ENCODE results near the gene DENND5A.
"Not testable (repeated sequence)": the region's sequence is repeated elsewhere in the genome, so short reads cannot be mapped to it uniquely, and the experiment has no call there.

DENND5A gene

DNA sequence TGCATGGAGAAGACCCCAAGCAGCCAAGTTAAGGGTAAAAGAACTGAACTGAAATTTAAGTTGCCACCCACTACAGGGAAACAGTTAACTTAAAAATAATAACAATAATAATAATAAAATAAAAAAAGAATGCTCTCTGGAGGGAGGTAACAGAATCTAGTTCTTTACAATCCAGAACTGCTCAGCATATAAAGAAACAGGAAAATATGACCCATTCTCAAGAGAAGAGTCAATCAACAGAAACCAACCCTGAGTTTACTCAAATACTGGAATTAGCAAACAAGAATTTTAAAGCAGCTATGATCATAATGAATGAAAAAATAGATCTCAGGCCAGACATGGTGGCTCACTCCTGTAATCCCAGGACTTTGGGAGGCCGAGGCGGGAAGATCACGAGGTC is 53.8 kb downstream of the DENND5A start:
- no peak for DNase-seq (ENCODE audit: low spot score)

- no peak for DNase-seq (ENCODE audit: low spot score)
Measured at GRCh38 chr11:9210922-9211320, 54.2 kb downstream of the DENND5A start.

- DNase-seq (ENCODE audit: low spot score): no peak
Measured at GRCh38 chr11:9210224-9210921, 54.8 kb downstream of the DENND5A start.

DNA sequence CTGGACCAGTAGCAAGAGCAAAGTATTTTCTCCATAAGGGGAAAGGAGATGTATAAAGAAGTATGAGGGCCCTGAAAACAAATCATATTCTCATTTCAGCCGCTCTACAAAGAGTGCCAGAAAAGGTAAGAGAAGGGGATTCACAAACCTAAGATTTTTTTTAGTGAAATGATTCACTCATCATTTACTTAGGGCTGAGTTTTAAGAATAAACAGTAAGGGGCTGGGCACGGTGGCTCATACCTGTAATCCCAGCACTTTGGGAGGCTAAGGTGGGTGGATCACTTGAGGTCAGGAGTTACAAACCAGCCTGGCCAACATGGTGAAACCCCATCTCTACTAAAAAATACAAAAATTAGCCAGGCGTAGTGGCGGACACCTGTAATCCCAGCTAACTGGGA is 55.5 kb downstream of the DENND5A start:
- DNase-seq (ENCODE audit: low spot score): not testable (repeated sequence)

GRCh38 chr11:9208726-9209501 is 56.2 kb downstream of the DENND5A start:
- DNase-seq (ENCODE audit: low spot score): no peak

- DNase-seq (ENCODE audit: low spot score): no peak
Measured at GRCh38 chr11:9207229-9207628, 57.9 kb downstream of the DENND5A start.

GRCh38 chr11:9206496-9206895 is 58.7 kb downstream of the DENND5A start:
- peak; percentile 11 for DNase-seq (ENCODE audit: low spot score)

DNA sequence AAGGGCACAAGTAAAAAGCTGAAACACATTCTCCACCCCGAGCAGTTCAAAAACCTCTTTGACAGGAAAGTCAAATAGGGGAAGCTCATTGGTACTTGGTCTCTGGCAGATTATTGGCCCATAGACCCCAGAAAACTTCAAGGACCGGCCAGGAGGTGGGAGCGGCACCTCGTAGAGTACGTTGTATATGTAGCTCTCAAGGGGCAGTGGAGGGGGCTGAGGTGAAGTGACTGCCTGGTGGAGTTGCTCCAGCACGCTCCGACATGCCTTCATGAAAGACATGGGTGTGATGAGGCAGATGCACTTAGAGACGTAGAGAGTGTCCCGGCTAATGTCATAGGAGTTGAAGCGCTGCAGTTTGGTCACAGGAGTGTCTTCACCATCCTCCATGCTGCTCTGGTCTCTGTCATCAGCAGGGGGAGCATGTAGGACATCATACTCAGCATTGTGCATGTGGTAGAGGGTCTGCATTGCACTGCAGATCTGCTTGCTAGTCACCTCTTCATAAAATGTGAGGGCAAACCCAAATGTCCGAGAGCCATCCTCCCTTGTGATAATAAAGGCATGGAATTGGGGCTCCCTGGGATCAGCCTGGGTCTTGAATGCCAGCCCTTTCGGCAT is 61.3 kb downstream of the DENND5A start:
- peak; percentile 30 for DNase-seq (ENCODE audit: low spot score)

DNA sequence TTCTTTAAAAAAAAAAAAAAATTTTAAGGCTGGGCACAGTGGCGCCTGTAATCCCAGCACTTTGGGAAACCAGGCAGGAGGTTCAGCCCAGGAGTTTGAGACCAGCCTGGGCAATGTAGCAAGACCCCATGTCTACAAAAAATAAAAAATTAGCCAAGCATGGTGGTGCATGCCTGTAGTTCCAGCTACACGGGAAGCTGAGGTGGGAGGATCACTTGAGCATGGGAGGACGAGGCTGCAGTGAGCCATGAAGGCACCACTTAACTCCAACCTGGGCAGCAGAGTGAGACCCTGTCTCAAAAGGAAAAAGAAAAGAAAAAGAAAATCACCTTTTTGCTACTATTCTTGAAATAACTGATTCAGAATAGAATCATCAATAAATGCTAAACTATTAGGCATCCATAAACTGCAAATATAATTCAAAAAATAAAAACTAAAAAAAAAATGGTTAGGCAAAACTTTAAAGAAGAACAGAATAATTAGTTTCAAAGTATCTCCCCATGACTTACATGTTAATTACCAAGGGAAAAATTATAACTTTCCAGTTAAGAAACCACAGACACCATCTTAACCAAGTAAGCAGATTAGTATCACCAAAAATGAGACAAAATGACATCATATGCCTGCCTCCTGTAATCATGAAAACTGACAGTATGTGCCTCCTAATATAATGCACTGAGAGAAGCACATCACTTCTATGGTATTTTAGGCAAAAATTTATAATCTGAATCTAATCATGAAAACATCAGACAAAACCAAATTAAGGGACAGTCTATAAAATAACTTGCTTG is 63.6 kb downstream of the DENND5A start:
- no peak for DNase-seq (ENCODE audit: low spot score)

GRCh38 chr11:9200471-9200870 is 64.7 kb downstream of the DENND5A start:
- DNase-seq (ENCODE audit: low spot score): no peak

DNA sequence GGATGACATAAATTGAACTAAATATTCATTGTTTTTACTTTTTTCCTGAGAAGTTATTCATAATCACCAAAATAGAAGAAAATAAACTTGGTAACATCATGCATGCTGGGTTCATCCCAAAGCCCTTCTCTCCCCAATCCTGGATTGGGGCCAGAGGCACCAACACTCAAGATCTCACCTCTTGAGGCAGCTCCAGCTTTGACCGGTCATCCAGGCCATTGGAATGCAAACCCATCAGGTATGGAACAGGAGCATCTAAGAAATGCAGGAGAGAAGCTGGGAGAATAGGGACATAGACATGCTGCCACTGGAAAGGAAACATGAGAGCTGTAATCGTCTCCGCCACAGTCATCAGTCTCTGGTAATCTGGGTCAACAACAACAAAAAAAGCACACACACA is 71.8 kb downstream of the DENND5A start:
- no peak for DNase-seq (ENCODE audit: low spot score)

- no peak for DNase-seq (ENCODE audit: low spot score)
Measured at GRCh38 chr11:9192561-9192960, 72.6 kb downstream of the DENND5A start.

DNA sequence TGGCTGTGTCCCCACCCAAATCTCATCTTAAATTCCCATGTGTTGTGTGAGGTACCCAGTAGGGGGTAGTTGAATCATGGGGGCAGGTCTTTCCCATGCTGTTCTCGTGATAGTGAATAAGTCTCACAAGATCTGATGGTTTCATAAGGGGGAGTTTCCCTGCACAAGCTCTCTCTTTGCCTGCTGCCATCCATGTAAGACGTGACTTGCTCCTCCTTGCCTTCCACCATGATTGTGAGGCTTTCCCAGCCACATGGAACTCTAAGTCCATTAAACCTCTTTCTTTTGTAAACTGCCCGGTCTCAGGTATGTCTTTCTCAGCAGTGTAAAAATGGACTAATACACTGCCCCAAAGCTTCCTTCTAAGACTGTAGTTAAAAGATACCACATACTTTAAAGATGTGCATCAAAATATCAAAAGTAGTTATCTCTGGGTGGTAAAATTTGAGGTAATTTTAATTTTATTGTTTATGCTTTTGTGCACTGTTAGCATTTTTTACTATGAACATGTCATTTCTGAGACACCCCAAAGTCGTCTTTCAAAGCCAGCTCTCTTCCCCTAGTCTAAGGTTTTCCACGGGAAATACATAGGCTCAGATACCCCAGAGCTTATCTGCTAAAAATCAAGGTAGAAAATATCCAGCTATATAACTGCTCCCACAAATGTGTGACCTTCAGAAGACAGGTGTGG is 74.7 kb downstream of the DENND5A start:
- DNase-seq (ENCODE audit: low spot score): not testable (repeated sequence)

GRCh38 chr11:9188860-9189259 is 76.3 kb downstream of the DENND5A start:
- not testable (repeated sequence) for DNase-seq (ENCODE audit: low spot score)

DNA sequence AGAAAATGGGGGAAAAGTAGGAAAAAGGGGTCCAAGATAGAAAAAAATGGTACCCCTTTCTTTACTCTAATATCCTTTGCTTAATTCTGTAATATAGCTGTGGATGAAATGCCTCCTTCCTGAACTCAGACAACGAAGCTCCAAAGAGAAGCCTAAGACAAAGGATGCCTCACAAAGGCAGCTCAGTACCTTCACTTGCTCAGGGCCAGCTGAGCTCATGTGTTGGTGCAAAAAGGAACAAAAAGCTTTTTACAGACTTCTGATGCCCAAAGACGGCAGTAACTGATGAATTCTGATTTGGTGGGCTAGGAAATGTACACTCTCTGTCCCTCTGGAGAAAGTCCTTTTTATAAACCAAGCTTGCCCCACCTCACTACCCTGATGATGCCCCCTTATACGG is 77.5 kb downstream of the DENND5A start:
- no peak for DNase-seq (ENCODE audit: low spot score)

GRCh38 chr11:9184516-9184915 is 80.6 kb downstream of the DENND5A start:
- DNase-seq (ENCODE audit: low spot score): no peak

GRCh38 chr11:9182180-9182871 is 82.8 kb downstream of the DENND5A start:
- DNase-seq (ENCODE audit: low spot score): no peak

DNA sequence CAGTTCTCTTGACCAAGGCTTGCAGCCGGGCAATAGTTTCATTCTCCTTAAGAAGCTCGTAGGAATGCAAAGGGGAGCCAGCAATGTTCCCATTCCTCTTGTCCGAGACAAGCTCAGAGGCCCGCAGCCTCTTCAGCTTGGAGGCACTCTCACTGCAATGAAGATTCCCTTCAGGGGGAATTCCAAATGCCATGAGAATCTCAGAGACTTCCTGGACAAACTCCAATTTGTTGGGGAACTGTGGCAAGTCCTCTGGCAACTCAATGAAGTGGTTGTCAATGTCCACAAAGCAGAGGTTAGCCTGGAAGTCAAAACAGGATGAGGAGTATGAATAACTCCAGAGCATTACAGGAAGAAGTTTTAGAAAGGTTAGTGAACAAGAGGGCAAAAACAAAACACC is 84.4 kb downstream of the DENND5A start:
- no peak for DNase-seq (ENCODE audit: low spot score)

DNA sequence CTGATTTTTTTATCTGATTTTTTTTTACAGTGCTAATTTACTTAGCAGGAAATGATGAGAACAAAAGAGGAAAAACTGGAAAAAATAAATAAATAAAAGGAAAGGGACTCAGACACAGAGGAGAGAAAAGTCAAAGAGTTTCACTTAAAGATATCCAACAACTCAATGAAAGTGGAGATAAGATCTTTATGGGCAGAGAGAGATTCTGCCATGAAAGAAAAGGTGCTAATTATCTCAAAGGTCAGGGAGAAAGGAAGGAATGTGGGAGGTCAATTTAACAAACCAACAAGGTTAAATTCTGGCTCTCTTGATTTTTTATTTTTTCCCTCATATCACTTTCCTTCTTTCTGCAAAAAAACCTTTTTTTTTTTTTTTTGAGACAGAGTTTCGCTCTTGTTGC is 86.0 kb downstream of the DENND5A start:
- no peak for DNase-seq (ENCODE audit: low spot score)

DNA sequence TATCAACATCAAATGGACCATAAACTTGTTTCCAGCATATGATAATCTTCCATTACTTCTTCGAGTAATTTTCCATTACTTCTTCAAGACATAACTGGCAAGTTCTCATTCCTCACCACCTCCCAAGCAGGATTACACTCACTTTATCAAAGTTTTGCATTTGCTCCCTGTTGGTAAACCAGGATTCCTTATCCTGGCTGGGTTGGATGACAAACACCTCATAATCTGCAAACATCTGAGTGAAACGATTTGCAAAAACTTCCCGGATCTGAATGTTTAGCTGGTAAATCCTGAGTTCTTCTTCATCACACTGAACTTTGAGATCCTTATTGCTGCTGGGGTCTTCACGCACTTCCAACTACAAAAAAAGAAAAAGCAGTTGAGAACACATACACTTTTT is 86.4 kb downstream of the DENND5A start:
- no peak for DNase-seq (ENCODE audit: low spot score)

All from SK-N-DZ (cell line).